K562 (cell line): ENCODE results near the gene LPIN3.

Experiments
- AFF4 ChIP-seq: sonication (generic); formaldehyde crosslinking; IDR thresholded peaks from 2 replicates; pipeline ENCODE4 v1.8.0; 2023; ENCODE audit warnings: mild to moderate bottlenecking, missing genetic modification reagents
- BRF2 ChIP-seq: IDR thresholded peaks from 3 replicates; pipeline ENCODE4 v1.6.1; 2011; ENCODE audit warnings: borderline replicate concordance, mild to moderate bottlenecking; ENCODE audit not compliant: insufficient read length, insufficient read depth
- CREB1 ChIP-seq, 2 experiments: sonication (generic) in 1 of 2; formaldehyde crosslinking in 1 of 2; IDR thresholded peaks; 2 replicates each; pipeline versions ENCODE4 v1.6.1 to v1.8.0; 2012 to 2022; ENCODE audit warnings: inconsistent platforms in 1 of 2, mild to moderate bottlenecking in 1 of 2, missing genetic modification reagents in 1 of 2, moderate library complexity in 1 of 2
- ETV6 ChIP-seq, 3 experiments: fragments of 150-350 bp in 1 of 3; sonication (generic) in 1 of 3; formaldehyde crosslinking in 1 of 3; IDR thresholded peaks; 2 replicates each; pipeline versions ENCODE4 v1.6.1 to v1.8.0; 2014 to 2022; ENCODE audit warnings: borderline replicate concordance in 2 of 3, low read depth in 2 of 3, antibody characterized with exemption in 1 of 3, low read length in 1 of 3, mild to moderate bottlenecking in 1 of 3, missing genetic modification reagents in 1 of 3
- MAX ChIP-seq: sonication (generic); formaldehyde crosslinking; IDR thresholded peaks from 2 replicates; pipeline ENCODE4 v1.9.0; 2022; ENCODE audit warnings: mild to moderate bottlenecking, missing genetic modification reagents
- POLR3A ChIP-seq: IDR thresholded peaks from 2 replicates; pipeline ENCODE4 v1.6.1; 2011; ENCODE audit warnings: borderline replicate concordance, mild to moderate bottlenecking, moderate library complexity; ENCODE audit not compliant: insufficient read length, insufficient read depth; ENCODE audit errors: extremely low read depth
- RAD21 ChIP-seq, 2 experiments: fragments of 250-450 bp in 1 of 2; fragments of 450-650 bp in 1 of 2; sonication (Bioruptor Pico) in 1 of 2; formaldehyde crosslinking in 1 of 2; IDR thresholded peaks in 1 of 2; conservative IDR thresholded peaks in 1 of 2; 2 replicates each; pipeline versions ENCODE4 v1.4.0 to v1.8.0; 2020 to 2022; ENCODE audit warnings: mild to moderate bottlenecking in 2 of 2, moderate library complexity in 1 of 2
- RAD51 ChIP-seq: fragments of 450-650 bp; IDR thresholded peaks from 2 replicates; pipeline ENCODE4 v1.7.1; 2016; ENCODE audit warnings: low read depth, mild to moderate bottlenecking, borderline replicate concordance
- ZFP30 ChIP-seq: fragments of 250-450 bp; sonication (Bioruptor Pico); IDR thresholded peaks from 2 replicates; pipeline ENCODE4 v1.8.0; 2022; ENCODE audit warnings: moderate library complexity, mild to moderate bottlenecking, inconsistent platforms, borderline replicate concordance
- ZNF644 ChIP-seq: fragments of 200-800 bp; sonication (Bioruptor generic); IDR thresholded peaks from 2 replicates; pipeline ENCODE4 v1.6.1; 2016; ENCODE audit warnings: low read depth, missing genetic modification characterization, missing compliant biosample characterization
- ZNF830 ChIP-seq: fragments of 250-450 bp; sonication (Bioruptor Pico); IDR thresholded peaks from 2 replicates; pipeline ENCODE4 v1.5.0; 2021; ENCODE audit warnings: mild to moderate bottlenecking

GRCh38 chr20:41403604-41404003, 63.0 kb downstream of the LPIN3 start:
- no peak for TF ChIP-seq RAD51
- TF ChIP-seq ZFP30 (CRISPR knock-in tag), result no peak
- no peak for TF ChIP-seq CREB1 (IDR thresholded peaks at IDR 0.05)
- TF ChIP-seq CREB1 (CRISPR knock-in tag; IDR thresholded peaks at IDR 0.05), result no peak
- TF ChIP-seq MAX (CRISPR knock-in tag), result no peak
- TF ChIP-seq ZNF830 (CRISPR knock-in tag), result no peak
- TF ChIP-seq ZNF644 (tag), result no peak
- TF ChIP-seq POLR3A, result no peak
- TF ChIP-seq ETV6 (IDR thresholded peaks at IDR 0.05; ENCODE audit: borderline replicate concordance in 1 of 2, low read depth in 2 of 2, low read length in 1 of 2), result no peak
- TF ChIP-seq ETV6 (CRISPR knock-in tag; IDR thresholded peaks at IDR 0.05; ENCODE audit: borderline replicate concordance), result no peak
- no peak for TF ChIP-seq RAD21 (CRISPR knock-in tag; conservative IDR thresholded peaks at IDR 0.05 in 1 of 2, IDR thresholded peaks at IDR 0.05 in 1 of 2)
- no peak for TF ChIP-seq BRF2
- TF ChIP-seq AFF4 (CRISPR knock-in tag), result no peak
